ENCODE measurements around the gene SYDE1.

Gene SYDE1

GRCh38 chr19:15120135-15121026 is 13.2 kb downstream of the SYDE1 start:
- no peak for TF ChIP-seq CTCF (IDR thresholded peaks at IDR 0.05; ENCODE audit: low read depth, low read length, missing control alignments)
- no peak for DNase-seq (ENCODE audit: low read depth)
- no peak overlapping the region for H3K4me3 ChIP-seq (ENCODE audit: low read depth, low read length)

DNA sequence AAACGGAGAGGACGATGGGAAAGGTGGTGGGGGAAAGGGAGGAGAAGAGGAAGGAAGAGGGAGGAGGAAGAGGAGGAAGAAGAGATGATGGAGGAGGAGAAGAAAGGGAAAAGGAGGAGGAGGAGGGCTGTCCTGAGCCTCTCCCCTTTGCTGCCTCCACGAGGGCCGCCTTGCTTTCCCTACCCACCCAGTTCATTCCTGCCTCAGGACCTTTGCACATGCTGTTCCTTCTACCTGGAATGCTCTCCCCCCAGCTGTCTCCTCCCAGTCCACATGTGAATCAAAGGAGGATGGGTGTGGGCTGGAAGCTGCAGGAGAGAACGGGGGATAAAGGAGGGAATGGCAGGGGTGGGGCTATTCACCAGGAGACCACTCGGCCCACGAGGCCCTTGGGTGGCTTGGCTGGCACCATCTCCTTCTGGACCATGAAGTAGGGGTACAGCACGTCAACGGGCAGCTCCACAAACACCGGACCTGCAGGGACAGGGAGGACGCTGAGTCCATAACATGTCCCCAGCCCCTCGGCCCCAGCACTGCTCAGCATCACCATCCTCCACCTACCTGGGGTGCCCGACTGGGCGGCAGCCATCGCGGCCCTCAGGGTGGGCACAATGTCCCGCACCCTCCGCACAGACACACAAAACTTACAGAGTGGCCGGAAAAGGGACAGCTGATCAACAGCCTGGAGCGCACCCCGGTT is 15.3 kb downstream of the SYDE1 start:
- no peak overlapping the region for H3K4me3 ChIP-seq (ENCODE audit: low read depth, low read length)
- DNase-seq (ENCODE audit: low read depth), result no peak
- TF ChIP-seq CTCF (IDR thresholded peaks at IDR 0.05; ENCODE audit: low read depth, low read length, missing control alignments), result no peak

GRCh38 chr19:15123031-15123890 is 16.1 kb downstream of the SYDE1 start:
- H3K4me3 ChIP-seq (ENCODE audit: low read depth, low read length), result no peak overlapping the region
- DNase-seq (ENCODE audit: low read depth), result no peak

DNA sequence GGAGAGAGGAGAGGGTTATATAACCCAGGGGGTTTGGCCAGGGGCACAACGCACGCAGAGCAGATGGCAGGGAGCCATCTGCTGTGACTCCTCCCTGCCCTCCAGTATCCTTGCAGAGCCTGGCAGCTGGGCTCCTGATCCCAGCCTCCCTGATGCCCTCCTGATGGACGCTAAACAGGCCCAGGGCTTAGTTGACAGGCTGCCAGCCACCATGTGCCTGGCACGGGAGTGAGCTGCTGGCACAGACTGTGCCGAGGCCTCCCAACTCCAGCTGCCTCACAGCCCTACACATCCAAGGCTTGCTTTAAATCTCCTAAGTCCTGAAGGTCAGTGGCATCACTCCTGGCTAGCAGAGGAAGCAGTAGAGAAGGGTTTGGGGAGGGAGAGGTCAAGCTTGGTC is 16.7 kb downstream of the SYDE1 start:
- peak overlapping the region; percentile 84 for H3K4me3 ChIP-seq (ENCODE audit: low read depth, low read length)
- TF ChIP-seq CTCF (IDR thresholded peaks at IDR 0.05; ENCODE audit: low read depth, low read length, missing control alignments), result no peak
- DNase-seq (ENCODE audit: low read depth), result no peak

More at GRCh38 chr19:15123031-15123890, 16.1 kb downstream of the SYDE1 start:
- TF ChIP-seq CTCF (IDR thresholded peaks at IDR 0.05; ENCODE audit: low read depth, low read length, missing control alignments), result no peak

DNA sequence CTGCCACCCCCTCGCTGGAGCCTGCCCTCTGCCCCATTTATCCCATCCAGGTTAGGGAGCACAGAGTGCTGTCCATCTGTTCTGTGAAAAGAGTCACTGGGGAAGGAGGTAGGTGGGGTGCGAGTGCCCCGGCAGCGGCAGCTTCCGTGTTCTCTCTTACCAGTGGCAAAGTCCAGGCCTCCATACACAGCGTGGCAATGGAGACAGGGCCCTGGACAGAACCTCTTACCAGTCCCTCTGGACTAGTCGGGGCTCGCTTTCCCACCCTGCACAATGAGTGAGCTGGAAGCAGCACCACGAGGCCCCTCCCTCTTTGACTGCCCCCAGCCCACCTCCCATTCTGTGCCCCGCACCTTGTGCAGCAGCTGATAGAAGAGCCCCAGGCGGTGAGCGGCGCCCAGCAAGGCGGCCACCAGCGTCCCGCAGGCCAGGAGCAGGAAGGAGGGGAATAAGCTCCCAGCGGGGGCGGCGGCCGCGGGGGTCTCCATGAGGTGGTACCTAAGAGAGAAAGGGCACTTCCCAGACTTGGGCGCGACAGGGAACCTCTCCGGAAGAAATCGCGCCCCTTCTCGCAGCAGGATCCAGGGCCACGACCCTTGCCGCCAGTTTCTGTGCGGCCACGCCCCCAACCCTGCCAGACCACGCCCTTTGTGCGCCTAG is 17.5 kb downstream of the SYDE1 start:
- no peak for TF ChIP-seq CTCF (IDR thresholded peaks at IDR 0.05; ENCODE audit: low read depth, low read length, missing control alignments)
- no peak for DNase-seq (ENCODE audit: low read depth)
- peak overlapping the region; percentile 84 for H3K4me3 ChIP-seq (ENCODE audit: low read depth, low read length)

Measured in GM12864 (cell line).